IPS DF 4.7 (cell line): Measurements from ENCODE around the gene KRT36.

Experiments used
- DNase-seq: peaks from one replicate; pipeline ENCODE4 v3.0.0-alpha.2; 2013; ENCODE audit warnings: low spot score; ENCODE audit errors: extremely low read depth

Gene KRT36

DNA sequence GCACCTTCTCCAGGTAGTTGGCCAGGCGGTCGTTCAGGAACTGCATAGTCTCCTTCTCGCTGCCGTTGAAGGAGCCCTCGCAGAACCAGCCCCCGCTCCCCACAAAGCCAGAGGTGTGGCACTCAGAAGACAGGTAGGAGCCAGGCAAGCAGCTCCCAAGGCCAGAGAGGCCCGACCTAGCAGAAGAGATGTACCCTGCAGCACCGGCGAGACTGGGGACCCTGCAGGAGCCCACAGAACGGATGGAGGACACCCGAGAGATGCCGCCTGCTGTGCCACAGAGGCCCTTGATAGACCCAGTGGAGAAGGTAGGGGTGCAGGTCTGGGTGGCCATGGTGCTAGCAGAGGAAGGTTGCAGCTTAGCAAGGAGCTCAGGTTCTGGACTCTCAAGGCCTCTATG lies at the start of gene KRT36:
Gene KRT36 (minus strand): TSS at position 380 of the 400 bp plus-strand sequence. CDS start 46 bp downstream, at position 334.
- no peak for DNase-seq

DNA sequence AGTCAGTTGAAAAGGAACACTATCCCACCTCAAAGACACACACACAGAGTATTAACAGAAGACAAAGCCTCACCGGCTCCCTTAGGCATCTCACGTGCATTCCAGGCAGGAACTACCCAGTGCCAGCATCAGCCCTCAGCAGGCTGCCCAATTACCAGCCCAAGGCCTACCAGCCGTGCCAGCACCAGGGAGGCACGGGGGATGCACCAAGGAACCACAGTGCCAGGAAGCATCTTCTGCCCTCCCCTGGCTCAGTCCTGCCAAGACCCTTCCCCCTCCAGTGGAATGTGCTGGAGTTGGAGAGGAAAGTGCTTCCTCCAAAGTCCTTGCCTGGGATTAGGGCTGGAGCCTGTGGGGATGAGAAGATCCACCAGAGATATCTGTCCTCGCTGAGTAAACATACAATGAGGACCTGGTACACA lies 49.4 kb upstream of the KRT36 start:
- no peak for DNase-seq

DNA sequence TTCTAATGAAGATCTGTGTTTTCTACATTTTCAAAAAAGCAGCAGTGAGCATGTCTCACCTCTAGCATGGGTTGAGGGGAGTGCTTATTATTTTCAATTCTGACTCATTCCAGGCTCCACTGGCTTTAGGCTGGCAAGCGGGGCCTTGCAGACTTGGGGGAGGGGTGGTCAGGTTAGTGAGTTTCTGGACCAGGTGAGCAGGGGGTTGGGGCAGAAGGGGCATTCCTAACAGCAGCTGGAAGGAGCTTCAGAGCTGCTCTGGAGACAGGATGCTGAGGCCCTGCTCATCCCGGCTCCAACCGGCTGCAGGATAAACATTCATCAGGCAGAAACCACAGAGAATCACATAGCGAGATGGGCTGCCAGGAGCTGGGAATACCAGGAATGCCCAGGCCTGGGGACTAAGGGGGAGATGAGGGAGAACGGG lies 48.9 kb upstream of the KRT36 start:
- DNase-seq = no peak

DNA sequence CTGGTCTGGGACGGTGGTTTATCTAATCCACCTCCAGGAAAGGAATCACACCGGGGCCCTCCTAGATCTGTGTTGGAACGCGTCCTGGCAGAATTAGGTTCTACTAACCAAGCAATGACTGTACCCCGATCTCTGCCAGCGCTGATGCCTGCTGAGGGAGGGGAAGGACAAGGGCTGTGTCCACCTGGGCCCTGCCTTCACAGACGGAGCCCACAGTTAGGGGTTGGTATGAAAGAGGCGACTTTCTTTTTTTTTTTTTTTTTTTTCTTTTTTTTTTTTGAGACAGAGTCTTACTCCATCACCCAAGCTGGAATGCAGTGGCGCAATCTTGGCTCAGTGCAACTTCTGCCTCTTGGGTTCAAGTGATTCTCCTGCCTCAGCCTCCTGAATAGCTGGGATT lies 48.3 kb upstream of the KRT36 start:
- DNase-seq = no peak

DNA sequence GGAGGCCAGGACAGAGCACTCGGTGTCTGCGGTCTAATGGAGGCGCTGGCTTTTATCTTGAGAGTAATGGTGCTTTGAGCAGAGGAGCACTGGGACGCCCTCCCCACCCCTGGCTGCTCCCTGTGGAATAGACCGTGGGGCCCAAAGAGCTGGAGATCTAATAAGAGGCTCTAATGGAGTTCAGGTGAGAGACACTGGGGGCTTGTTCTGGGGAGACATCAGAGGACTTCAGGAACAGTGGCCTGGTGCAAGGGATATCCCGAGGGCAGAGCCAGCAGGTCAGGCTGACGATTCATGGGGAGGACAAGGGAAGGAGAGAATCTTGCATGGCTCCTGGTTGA lies 47.9 kb upstream of the KRT36 start:
- DNase-seq = no peak

DNA sequence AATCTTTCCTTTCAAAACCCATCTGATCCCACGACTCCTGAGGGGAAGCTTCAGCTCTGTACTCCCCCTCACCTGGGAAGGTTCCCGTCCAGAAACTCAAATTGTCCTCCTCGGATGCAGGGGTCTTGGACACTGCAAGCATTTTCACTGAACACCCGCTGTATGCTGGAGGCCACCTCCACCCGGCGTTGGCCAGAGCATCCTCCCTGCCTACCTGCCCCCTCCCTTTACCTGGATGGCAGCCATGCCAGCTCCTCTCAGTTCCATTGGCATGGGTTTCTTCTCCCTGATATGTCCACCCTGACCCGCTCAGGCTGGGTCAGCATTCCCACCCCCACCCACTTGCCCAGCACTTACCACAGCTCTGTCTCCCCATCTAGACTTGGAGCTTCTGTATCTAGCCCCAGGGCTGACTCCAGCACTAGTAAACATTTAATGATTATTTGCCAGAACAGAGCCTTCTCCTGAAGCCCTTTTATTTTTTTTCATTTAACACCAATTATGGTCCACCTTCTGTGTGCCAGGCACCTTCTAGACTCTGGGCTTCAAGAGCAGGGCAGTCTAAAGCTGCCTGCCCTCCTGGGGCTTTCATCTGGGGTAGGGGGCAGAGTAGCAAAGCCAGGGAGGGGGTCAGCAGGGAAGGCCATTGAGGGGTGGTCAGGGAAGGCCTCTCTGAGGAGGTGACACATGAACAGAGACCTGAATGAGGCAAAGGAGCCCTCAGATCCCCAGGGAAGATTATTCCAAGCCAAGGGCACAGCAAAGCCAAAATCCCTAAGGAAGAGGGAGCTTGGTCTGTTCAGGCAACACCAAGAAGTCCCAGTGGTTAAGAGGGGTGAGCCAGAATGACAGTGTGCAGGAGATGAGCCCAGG lies 47.3 kb upstream of the KRT36 start:
- no peak for DNase-seq

DNA sequence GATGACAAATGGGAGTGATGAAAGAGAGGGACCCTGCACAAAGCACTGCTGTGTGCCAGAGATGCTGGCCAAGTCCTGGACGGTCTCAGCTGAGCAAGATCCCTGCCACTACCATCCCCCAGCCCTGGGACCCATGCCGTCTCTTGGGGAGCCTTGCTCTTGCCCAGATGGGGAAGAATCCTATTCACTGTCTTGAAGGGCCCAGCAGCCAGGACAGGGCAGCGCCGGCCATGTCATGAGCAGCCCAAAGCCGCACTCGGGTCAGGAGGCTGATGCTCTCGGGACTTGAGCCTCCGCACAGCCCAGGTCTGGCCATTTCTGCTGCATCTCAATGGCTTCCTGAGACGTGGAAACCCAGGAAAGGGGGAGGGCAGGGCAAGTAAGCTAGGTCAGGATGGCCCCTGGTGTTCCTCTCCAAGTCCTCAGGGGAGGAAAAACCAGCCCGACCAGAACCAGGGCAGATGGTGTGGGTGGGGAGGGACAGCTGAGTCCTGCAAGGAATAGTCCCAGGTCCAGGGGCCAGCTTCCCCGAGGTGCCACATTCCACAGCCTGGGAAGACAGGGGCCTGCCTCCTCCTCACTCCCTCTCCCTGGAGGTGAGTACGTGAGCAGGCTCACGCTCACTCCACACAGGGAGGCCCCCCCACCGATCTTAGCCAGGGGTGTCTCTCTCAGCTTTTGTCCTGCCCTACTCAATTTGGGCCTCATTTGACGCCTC lies 46.2 kb upstream of the KRT36 start:
- no peak for DNase-seq

DNA sequence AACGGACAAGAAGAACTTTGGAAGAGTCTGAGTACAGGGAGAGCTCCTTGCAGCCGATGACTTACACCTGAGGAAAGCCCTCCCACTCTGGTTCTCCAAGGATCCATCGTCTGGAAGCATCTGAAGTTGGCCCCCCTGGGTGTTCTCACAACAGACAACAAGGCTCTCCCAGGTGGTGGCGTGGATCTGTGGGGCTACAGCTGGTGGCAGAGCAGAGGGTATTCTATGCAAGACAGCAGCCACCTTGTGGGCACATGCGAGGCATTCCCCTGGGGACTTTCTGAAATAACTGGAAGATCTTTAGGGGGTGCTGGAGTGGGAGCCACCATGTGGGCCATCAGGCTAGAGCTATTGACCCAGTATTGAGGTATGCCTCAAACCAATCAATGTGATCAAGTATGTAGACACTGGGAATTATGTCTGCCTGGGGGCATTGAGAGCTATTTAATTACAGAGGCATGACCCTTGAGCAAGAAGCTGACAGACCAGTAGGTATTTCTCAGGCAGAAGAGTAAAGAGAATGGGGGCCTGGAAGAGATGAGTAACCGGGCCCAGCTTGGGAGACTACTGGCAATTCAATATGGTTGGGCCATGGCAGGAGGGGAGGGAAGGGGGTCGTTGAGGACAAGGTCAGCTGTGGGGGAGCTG lies 45.3 kb upstream of the KRT36 start:
- no peak for DNase-seq

DNA sequence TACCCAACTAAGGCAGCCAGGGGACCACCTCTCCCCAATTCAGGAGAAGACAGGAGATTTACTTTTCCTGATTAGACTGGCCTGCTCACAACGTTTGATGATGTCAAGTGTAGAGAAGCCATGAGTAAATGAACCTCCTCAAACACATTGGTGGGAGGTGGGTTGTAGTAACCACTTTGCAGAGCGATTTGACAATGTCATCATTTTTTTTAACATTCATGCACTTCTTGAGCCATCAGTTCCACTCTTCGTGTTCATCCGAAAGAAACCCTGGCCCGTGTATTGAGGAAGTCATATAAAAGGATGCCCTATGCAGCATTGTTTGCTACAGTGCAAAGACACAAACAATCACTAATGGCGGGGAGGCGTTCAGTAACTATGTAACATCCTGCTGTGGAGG lies 43.9 kb upstream of the KRT36 start:
- DNase-seq = no peak

DNA sequence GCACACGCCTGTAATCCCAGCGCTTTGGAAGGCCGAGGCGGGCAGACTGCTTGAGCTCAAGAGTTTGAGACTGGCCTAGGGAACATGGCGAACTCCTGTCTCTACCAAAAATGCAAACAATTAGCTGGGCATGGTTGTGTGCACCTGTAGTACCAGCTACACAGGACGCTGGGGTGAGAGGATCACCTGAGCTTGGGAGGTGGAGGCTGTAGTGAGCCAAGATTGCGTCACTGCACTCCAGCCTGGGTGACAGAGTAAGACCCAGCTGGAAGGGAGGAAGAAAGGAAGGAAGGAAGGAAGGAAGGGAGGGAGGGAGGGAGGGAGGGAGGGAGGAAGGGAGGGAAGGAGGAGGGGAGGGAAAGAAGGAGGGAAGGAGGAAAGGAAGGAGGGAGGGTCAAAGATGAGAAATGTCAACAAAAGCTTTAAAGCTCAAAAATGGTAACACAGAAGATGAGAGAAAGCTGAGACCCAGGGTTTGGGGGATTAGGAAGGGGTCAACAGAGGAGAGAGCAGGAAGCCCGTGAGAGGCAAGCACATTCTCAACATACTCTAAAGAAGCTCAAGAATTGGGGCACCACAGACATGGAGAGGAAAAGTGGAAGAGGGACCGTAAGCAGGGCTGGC lies 43.3 kb upstream of the KRT36 start:
- no peak for DNase-seq

DNA sequence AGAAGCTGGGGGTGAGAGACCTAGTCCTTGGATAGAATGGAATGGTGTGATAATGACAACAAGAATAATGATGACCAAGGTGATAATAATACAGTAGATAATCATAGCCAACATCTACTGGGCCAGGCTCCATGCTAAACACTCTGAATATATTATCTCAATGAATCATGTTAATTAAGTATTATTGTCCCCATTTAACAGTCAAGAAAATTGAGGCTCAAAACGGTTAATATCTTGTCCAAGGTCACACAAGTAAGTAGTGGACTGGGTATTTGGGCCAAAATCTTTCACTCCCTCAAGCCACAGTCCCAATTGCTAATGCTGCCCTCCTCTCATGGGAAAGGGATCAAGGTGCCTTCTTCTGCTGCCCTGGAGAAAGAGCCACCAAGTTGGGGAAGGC lies 42.3 kb upstream of the KRT36 start:
- DNase-seq = no peak

DNA sequence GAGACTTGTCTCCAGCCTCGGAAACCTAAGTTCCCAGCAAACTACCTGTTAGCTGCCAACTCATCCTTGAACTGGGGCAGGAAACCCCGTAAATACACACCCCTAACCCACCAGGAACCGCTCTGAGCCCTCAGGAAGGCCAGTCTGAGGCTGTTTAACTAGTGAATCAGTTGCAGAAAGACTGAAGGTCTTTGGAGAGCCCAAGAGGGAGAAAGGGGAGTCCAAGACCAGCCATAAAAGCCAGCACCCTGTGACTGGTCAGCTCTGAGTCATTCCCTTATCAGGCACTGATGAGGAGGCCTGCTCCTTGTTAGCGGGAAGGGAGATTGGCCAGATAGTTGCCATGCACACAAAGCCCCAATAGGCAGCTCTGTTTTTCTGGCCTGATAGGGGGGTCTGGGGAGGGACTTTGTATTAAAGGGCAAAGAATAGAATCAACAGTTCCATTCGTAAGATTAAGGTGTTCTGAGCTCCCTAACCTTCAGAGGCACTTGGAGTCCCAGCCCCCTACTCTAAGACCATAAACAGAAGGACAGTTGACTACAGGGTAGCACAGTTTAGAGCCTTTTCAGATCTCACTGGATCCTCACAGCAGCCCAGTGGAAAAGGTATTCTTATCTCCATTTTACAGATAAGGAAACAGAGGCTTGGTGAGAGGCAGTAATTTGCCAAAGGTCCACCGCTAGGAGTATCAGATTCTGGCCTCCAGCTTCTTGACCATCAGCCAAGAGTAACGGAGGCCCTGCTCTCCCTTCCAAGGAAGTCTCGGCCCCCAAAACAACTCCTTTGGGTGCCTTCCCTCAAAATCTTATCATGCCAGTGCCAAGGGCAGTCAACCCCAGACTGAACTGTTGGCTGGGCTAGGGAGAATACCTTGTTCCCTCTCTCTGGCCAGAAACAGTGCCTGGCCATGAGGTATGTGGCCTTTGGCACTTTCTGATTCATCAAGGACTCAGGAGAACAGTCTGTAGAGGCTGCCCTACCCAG lies 40.6 kb upstream of the KRT36 start:
- DNase-seq = no peak

DNA sequence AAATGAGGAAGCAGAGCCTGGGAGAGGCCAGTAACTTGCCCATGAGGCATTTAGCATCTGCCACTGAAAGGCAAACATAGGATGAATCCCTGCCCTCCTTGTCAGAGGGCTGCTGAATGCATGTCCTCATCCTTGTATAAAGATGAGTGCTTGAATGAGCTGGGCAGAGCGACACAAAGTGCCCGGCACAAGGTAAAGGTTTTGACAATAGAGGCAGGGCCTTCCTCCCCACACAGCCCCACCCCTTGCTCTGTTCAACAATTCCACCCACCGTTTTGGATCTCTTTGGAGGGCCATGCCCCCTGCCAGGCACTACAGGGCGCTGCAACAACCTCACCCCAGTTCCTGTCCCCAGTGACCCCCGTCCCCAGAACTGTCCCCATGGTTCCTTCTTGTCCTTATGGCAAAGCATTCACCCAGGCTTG lies 39.8 kb upstream of the KRT36 start:
- DNase-seq = no peak

DNA sequence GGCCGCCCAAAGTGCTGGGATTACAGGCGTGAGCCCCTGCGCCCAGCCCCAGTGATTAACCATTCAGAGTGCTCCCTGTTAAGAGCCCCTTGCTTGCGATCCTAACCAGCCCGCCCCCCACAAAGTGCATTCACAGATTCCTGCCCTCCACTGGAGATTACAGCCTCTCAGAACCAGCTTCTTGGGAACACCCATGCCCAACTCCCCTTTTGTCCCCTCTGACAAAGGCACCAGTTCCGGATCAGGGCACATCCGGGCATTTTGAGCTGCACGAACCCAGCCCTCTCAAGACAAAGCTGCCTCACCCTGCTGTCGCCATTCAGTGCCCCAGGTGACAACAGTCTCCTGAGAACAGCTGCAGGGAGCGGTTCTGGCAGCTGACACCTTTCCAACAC lies 39.2 kb upstream of the KRT36 start:
- DNase-seq = no peak

DNA sequence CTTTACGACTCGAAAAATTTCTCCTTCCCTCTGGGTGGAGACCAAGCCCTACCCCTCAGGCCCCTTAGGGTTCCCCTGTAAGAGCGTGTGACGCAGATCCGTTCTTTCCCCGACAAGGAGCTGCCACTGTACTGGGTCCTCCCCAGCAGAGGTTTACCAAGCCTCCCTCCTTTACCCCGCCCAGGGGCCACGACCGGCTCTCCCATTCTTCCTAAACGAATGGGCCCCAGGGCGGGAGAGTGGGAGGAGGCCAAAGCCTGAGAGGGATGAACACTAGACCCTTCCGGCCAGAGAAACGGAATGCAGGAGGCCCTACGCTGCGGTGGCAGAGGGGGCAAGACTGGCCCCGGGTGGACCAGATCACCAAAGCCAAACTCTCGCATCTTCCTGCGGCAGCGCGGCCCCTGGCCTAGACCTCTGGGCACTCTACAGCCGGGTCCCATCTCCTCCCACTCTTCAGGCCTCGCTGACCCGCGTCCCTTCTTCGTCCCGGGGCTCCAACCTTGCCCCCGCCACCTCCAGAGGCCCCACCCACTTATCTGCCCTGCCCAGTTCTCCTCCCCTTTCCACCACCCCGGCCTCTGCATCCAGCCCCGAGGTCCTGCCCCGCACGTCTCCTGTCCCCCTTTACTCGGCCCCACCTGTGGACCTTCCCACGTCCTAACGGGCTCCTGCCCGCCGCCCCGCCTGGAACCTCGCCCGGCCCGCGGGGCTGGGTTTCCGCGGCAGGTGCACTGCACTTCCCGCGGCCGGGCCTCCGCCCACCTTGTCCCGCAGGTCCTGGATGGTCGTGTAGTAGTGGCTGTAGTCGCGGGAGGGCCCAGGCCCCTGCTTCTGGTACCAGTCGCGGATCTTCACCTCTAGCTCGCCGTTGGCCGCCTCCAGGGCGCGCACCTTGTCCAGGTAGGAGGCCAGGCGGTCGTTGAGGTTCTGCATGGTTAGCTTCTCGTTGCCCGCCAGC lies 37.6 kb upstream of the KRT36 start:
- DNase-seq = no peak

DNA sequence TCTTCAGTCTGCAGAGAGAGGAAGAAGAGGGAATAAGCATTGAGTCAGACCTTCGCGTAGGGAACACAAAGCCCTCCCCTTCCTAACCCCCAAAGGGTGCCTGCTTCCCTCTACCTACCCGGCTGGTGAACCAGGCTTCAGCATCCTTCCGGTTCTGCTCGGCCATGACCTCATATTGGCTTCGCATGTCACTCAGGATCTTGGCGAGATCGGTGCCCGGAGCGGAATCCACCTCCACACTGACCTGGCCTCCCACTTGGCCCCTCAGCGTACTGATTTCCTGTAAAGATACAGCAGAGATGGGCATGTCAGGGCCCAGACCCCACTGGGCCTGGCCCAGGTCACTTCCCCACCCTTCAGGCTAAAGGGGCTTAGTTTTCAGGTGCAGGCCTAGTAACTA lies 34.6 kb upstream of the KRT36 start:
- DNase-seq = no peak

DNA sequence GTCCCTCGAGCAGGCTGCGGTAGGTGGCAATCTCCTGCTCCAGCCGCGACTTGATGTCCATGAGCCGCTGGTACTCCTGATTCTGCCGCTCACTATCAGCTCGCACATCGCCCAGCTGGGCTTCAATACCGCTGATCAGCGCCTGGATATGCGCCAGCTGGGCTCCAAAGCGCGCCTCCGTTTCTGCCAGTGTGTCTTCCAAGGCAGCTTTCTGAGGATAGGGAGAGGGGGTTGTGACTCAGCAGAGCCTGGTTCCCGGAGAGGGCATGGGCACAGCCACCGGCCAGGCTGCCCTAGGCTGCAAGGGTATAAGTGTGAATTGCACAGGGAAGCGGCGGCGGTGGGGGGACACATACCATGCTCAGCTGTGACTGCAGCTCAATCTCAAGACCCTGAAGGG lies 34.1 kb upstream of the KRT36 start:
- no peak for DNase-seq

DNA sequence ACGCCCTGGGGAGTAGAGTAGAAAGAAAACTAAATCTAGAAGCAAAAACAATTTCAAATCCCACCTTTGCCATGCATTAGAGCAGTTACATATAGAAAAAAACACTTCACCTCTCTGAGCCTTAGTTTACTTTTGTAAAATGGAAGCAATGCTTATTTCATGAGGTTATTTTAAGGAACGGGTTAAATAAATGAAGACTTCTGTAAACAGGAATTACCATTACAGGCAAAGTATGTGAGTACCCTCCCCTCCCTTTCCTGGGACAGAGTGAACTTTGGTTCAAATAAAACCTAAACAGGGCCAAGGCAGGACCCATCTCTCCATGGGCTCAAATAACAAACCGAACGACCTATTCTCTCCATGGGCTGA lies 33.5 kb upstream of the KRT36 start:
- no peak for DNase-seq
